ENCODE measurements around the gene NCAPD2. TPM values are rescaled to one million over a fixed set of nuclear protein-coding genes. Genes with fewer than 3 reads are reported as not detected.
"Not testable (repeated sequence)": the region's sequence is repeated elsewhere in the genome, so short reads cannot be mapped to it uniquely, and the experiment has no call there.

The NCAPD2 gene
- total RNA-seq, 4 donors from 2014 or later, result 17.0 to 29.3 (median 23.0) TPM

DNA sequence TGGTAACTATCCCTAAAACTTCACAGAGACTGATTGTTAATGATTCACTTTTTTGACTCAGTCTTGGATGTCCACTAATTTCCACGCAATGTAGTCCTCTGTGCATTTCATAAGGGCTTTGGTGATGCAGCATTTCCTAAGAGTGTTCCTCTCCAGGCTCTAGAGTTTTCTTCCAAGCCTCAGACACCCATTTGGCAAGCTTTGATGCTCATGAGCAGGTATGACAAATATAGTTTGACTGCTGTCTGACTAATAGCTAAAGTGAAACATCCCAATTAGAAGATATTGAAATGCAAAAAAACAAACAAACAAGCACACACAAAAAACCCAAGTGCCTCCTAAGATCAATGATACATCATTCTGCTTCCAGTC lies 21.9 kb upstream of the NCAPD2 start:
- Histone ChIP-seq H3K4me1 (peaks cover 6 to 35% (median 21%) of the 10 kb centered on the region in 4 donors), H3K36me3 (peaks cover 0 to 6% (median 0%) of the 10 kb centered on the region in 3 donors), H3K27ac (peak overlapping the region in 2 of 4 donors; percentile 86), H3K27me3 (no peaks in the 10 kb centered on the region), H3K9me3 (no peaks in the 10 kb centered on the region), H3K4me3 (no peak overlapping the region)
- TF ChIP-seq, protein P1, sequence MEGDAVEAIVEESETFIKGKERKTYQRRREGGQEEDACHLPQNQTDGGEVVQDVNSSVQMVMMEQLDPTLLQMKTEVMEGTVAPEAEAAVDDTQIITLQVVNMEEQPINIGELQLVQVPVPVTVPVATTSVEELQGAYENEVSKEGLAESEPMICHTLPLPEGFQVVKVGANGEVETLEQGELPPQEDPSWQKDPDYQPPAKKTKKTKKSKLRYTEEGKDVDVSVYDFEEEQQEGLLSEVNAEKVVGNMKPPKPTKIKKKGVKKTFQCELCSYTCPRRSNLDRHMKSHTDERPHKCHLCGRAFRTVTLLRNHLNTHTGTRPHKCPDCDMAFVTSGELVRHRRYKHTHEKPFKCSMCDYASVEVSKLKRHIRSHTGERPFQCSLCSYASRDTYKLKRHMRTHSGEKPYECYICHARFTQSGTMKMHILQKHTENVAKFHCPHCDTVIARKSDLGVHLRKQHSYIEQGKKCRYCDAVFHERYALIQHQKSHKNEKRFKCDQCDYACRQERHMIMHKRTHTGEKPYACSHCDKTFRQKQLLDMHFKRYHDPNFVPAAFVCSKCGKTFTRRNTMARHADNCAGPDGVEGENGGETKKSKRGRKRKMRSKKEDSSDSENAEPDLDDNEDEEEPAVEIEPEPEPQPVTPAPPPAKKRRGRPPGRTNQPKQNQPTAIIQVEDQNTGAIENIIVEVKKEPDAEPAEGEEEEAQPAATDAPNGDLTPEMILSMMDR (IDR thresholded peaks at IDR 0.05), result no peak
- TF ChIP-seq POLR2A (IDR thresholded peaks at IDR 0.05) (no peak), EP300 (IDR thresholded peaks at IDR 0.05) (no peak)
- WGBS, 2 donors, result 74 to 87% methylated on average over 1 of the region's 1 CpG
- no peak for DNase-seq (ENCODE audit: low spot score in 2 of 2)

DNA sequence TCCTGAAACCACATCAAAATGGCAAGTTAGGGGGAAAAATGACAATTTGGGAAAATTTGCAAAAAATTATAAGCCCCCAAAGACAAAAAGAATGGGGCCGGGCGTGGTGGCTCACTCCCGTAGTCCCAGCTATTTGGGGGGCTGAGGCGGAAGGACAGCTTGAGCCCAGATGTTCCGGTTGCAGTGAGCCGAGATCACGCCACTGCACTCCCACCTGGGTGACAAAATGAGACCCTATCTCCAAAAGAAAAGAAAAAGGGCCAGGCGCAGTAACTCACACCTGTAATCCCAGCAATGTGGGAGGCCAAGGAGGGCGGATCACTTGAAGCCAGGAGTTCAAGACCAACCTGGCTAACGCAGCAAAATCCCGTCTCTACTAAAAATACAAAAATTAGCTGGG lies 21.4 kb upstream of the NCAPD2 start:
- Histone ChIP-seq H3K9me3 (no peaks in the 10 kb centered on the region), H3K27ac (no peak overlapping the region), H3K4me1 (peaks cover 6 to 36% (median 21%) of the 10 kb centered on the region in 4 donors), H3K4me3 (no peak overlapping the region), H3K36me3 (peaks cover 0 to 5% (median 0%) of the 10 kb centered on the region in 3 donors), H3K27me3 (no peaks in the 10 kb centered on the region)
- no peak for DNase-seq (ENCODE audit: low spot score in 2 of 2)
- TF ChIP-seq EP300 (IDR thresholded peaks at IDR 0.05) (no peak), POLR2A (IDR thresholded peaks at IDR 0.05) (no peak)
- TF ChIP-seq, protein P1 (IDR thresholded peaks at IDR 0.05), result no peak
- WGBS, 2 donors, result 87 to 88% methylated on average over 11 of the region's 11 CpGs

- 88 to 97% methylated on average over 20 to 28 of the region's 48 CpGs for WGBS, 2 donors
- not testable (repeated sequence) for DNase-seq (ENCODE audit: low spot score in 2 of 2); H3K36me3 ChIP-seq; H3K9me3 ChIP-seq; H3K27ac ChIP-seq; H3K27me3 ChIP-seq; H3K4me3 ChIP-seq
- peaks cover 0 to 10% (median 5%) of the 10 kb centered on the region in 4 donors for H3K4me1 ChIP-seq
Observed at GRCh38 chr12:6475233-6475975, 18.5 kb upstream of the NCAPD2 start.

GRCh38 chr12:6476489-6476888 lies 17.4 kb upstream of the NCAPD2 start:
- no peak for TF ChIP-seq EP300 (IDR thresholded peaks at IDR 0.05)
- Histone ChIP-seq H3K4me3 (no peak overlapping the region), H3K9me3 (no peaks in the 10 kb centered on the region), H3K36me3 (no peaks in the 10 kb centered on the region), H3K4me1 (peaks cover 0 to 5% (median 3%) of the 10 kb centered on the region in 4 donors), H3K27me3 (no peaks in the 10 kb centered on the region), H3K27ac (peak overlapping the region in 2 of 4 donors; percentile 33 to 50)
- WGBS, 2 donors, result 51 to 54% methylated on average over 3 of the region's 3 CpGs
- DNase-seq (ENCODE audit: low spot score in 2 of 2), result no peak

DNA sequence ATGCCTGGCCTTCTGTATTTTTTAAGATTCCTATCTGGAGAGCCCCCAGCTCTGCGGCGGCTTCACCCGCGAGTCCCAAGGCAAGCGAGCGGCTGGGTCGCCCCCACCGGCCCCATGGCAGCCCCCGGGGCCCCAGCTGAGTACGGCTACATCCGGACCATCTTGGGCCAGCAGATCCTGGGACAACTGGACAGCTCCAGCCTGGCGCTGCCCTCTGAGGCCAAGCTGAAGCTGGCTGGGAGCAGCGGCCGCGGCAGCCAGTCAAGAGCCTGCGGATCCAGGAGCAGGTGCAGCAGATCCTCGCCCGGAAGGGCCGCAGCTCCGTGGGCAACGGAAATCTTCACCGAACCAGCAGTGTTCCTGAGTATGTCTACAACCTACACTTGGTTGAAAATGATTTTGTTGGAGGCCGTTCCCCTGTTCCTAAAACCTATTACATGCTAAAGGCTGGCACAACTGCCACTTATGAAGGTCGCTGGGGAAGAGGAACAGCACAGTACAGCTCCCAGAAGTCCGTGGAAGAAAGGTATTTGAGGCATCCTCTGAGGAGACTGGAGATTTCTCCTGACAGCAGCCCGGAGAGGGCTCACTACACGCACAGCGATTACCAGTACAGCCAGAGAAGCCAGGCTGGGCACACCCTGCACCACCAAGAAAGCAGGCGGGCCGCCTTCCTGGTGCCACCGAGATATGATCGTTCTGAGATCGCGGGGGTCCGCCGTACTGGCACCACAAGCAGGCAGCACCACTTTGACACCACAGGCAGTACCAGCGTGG lies 16.1 kb upstream of the NCAPD2 start:
- not testable (repeated sequence) for H3K4me3 ChIP-seq; H3K27me3 ChIP-seq; H3K4me1 ChIP-seq; H3K9me3 ChIP-seq; H3K36me3 ChIP-seq; DNase-seq (ENCODE audit: low spot score in 2 of 2); H3K27ac ChIP-seq
- WGBS, 2 donors, result 93 to 97% methylated on average over 22 to 33 of the region's 37 CpGs

DNA sequence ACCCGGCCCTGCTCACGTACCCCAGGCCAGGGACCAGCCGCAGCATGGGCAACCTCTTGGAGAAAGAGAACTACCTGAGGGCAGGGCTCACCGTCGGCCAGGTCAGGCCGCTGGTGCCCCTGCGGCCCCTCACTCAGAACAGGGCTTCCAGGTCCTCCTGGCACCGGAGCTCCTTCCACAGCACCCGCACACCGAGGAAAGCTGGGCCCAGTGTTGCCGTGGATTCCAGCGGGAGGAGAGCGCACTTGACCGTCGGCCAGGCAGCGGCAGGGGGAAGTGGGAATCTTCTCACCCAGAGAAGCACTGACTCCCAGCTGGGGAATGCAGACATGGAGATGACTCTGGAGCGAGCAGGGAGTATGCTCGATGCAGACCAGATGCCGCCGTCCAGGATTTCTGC lies 15.5 kb upstream of the NCAPD2 start:
- Histone ChIP-seq H3K4me1 (peaks cover 0 to 4% (median 1%) of the 10 kb centered on the region in 4 donors), H3K9me3 (no peaks in the 10 kb centered on the region), H3K36me3 (no peaks in the 10 kb centered on the region), H3K27me3 (no peaks in the 10 kb centered on the region), H3K4me3 (no peak overlapping the region), H3K27ac (no peak overlapping the region)
- TF ChIP-seq POLR2A (IDR thresholded peaks at IDR 0.05), result no peak
- TF ChIP-seq EP300 (IDR thresholded peaks at IDR 0.05), result no peak
- TF ChIP-seq, protein P1 (IDR thresholded peaks at IDR 0.05), result no peak
- no peak for DNase-seq (ENCODE audit: low spot score in 2 of 2)
- 88 to 89% methylated on average over 18 to 20 of the region's 20 CpGs for WGBS, 2 donors
